SK-N-MC (cell line): ENCODE results near the gene TMED7.

Experiments used
- EZH2 ChIP-seq: fragments of 200-600 bp; sonication (generic); IDR thresholded peaks from one replicate; pipeline ENCODE4 v1.6.1; 2017; ENCODE audit warnings: antibody characterized with exemption
- FOXP2 ChIP-seq: optimal IDR thresholded peaks from 2 replicates; pipeline ENCODE3; 2011; ENCODE audit warnings: mild to moderate bottlenecking, moderate library complexity; ENCODE audit not compliant: insufficient read depth; ENCODE audit errors: extremely low read length, control extremely low read depth
- POLR2AphosphoS5 ChIP-seq: IDR thresholded peaks from 2 replicates; pipeline ENCODE4 v1.6.1; 2012; ENCODE audit warnings: mild to moderate bottlenecking, low read depth, low read length, borderline replicate concordance

GRCh38 chr5:115594128-115595047 lies 31.4 kb downstream of the TMED7 start:
- no peak for TF ChIP-seq EZH2
- TF ChIP-seq POLR2AphosphoS5 = no peak
- TF ChIP-seq FOXP2 = no peak
